ENCODE data around the gene HOXA7.

The HOXA7 gene

GRCh38 chr7:27134392-27134791 is 22.1 kb downstream of the HOXA7 start:
- Histone ChIP-seq H3K9me3 (ENCODE audit: control insufficient read depth, low read length) (no peaks in the 10 kb centered on the region), H3K27ac (ENCODE audit: low read depth, low read length, severe bottlenecking) (no peak overlapping the region), H3K4me3 (ENCODE audit: extremely low read depth, insufficient read depth, low read length, poor library complexity, severe bottlenecking) (no peak overlapping the region), H3K36me3 (ENCODE audit: control insufficient read depth, insufficient read depth, low read length) (no peaks in the 10 kb centered on the region), H3K4me1 (ENCODE audit: control insufficient read depth, insufficient read depth, low read length, poor library complexity, severe bottlenecking) (peaks cover 6% of the 10 kb centered on the region)
- 14 to 33% methylated on average over 2 of the region's 2 CpGs for WGBS, 2 experiments (ENCODE audit: insufficient coverage in 2 of 2)

GRCh38 chr7:27133409-27134231 is 22.9 kb downstream of the HOXA7 start:
- WGBS, 2 experiments (ENCODE audit: insufficient coverage in 2 of 2), result 11% methylated on average over 12 of the region's 18 CpGs
- Histone ChIP-seq H3K4me3 (ENCODE audit: extremely low read depth, insufficient read depth, low read length, poor library complexity, severe bottlenecking) (no peak overlapping the region), H3K4me1 (ENCODE audit: control insufficient read depth, insufficient read depth, low read length, poor library complexity, severe bottlenecking) (peaks cover 6% of the 10 kb centered on the region), H3K27ac (ENCODE audit: low read depth, low read length, severe bottlenecking) (peak overlapping the region; percentile 5), H3K36me3 (ENCODE audit: control insufficient read depth, insufficient read depth, low read length) (no peaks in the 10 kb centered on the region), H3K9me3 (ENCODE audit: control insufficient read depth, low read length) (no peaks in the 10 kb centered on the region)

GRCh38 chr7:27132978-27133377 is 23.5 kb downstream of the HOXA7 start:
- Histone ChIP-seq H3K9me3 (ENCODE audit: control insufficient read depth, low read length) (no peaks in the 10 kb centered on the region), H3K36me3 (ENCODE audit: control insufficient read depth, insufficient read depth, low read length) (no peaks in the 10 kb centered on the region), H3K27ac (ENCODE audit: low read depth, low read length, severe bottlenecking) (no peak overlapping the region), H3K4me3 (ENCODE audit: extremely low read depth, insufficient read depth, low read length, poor library complexity, severe bottlenecking) (no peak overlapping the region), H3K4me1 (ENCODE audit: control insufficient read depth, insufficient read depth, low read length, poor library complexity, severe bottlenecking) (peaks cover 6% of the 10 kb centered on the region)
- WGBS, 2 experiments (ENCODE audit: insufficient coverage in 2 of 2), result 6 to 31% methylated on average over 2 to 6 of the region's 6 CpGs

- WGBS, 2 experiments (ENCODE audit: insufficient coverage in 2 of 2), result 0 to 45% methylated on average over 1 to 2 of the region's 2 CpGs
- Histone ChIP-seq H3K9me3 (ENCODE audit: control insufficient read depth, low read length) (no peaks in the 10 kb centered on the region), H3K4me1 (ENCODE audit: control insufficient read depth, insufficient read depth, low read length, poor library complexity, severe bottlenecking) (peaks cover 6% of the 10 kb centered on the region), H3K27ac (ENCODE audit: low read depth, low read length, severe bottlenecking) (no peak overlapping the region), H3K36me3 (ENCODE audit: control insufficient read depth, insufficient read depth, low read length) (no peaks in the 10 kb centered on the region), H3K4me3 (ENCODE audit: extremely low read depth, insufficient read depth, low read length, poor library complexity, severe bottlenecking) (no peak overlapping the region)
These were observed 24.3 kb downstream of the HOXA7 start for GRCh38 chr7:27132214-27132613.

- no peaks in the 10 kb centered on the region for H3K36me3 ChIP-seq (ENCODE audit: control insufficient read depth, insufficient read depth, low read length)
- peak overlapping the region; percentile 35 for H3K4me3 ChIP-seq (ENCODE audit: extremely low read depth, insufficient read depth, low read length, poor library complexity, severe bottlenecking)
- no peak overlapping the region for H3K27ac ChIP-seq (ENCODE audit: low read depth, low read length, severe bottlenecking)
- no peaks in the 10 kb centered on the region for H3K9me3 ChIP-seq (ENCODE audit: control insufficient read depth, low read length)
- 6 to 15% methylated on average over 6 to 8 of the region's 12 CpGs for WGBS, 2 experiments (ENCODE audit: insufficient coverage in 2 of 2)
- peaks cover 6% of the 10 kb centered on the region for H3K4me1 ChIP-seq (ENCODE audit: control insufficient read depth, insufficient read depth, low read length, poor library complexity, severe bottlenecking)
These were observed 25.1 kb downstream of the HOXA7 start for GRCh38 chr7:27131390-27131819.

GRCh38 chr7:27130540-27131389 is 25.7 kb downstream of the HOXA7 start, which contains the start of gene HOXA4:
TSS of gene HOXA4 (minus strand) at chr7:27130757. CDS start at chr7:27130733, 24 bp downstream.
- Histone ChIP-seq H3K4me3 (ENCODE audit: extremely low read depth, insufficient read depth, low read length, poor library complexity, severe bottlenecking) (peak within 1 kb of the TSS; percentile 35), H3K27ac (ENCODE audit: low read depth, low read length, severe bottlenecking) (no peak within 1 kb of the TSS), H3K4me1 (ENCODE audit: control insufficient read depth, insufficient read depth, low read length, poor library complexity, severe bottlenecking) (peaks cover 4% of the 10 kb centered on the region), H3K9me3 (ENCODE audit: control insufficient read depth, low read length) (no peaks in the 10 kb centered on the region), H3K36me3 (ENCODE audit: control insufficient read depth, insufficient read depth, low read length) (no peaks in the 10 kb centered on the region)
- 1 to 2% methylated on average over 37 to 40 of the region's 67 CpGs for WGBS, 2 experiments (ENCODE audit: insufficient coverage in 2 of 2)

- WGBS, 2 experiments (ENCODE audit: insufficient coverage in 2 of 2), result 1 to 2% methylated on average over 49 to 50 of the region's 72 CpGs
- Histone ChIP-seq H3K4me3 (ENCODE audit: extremely low read depth, insufficient read depth, low read length, poor library complexity, severe bottlenecking) (peak overlapping the region; percentile 35), H3K36me3 (ENCODE audit: control insufficient read depth, insufficient read depth, low read length) (no peaks in the 10 kb centered on the region), H3K4me1 (ENCODE audit: control insufficient read depth, insufficient read depth, low read length, poor library complexity, severe bottlenecking) (peaks cover 2% of the 10 kb centered on the region), H3K9me3 (ENCODE audit: control insufficient read depth, low read length) (no peaks in the 10 kb centered on the region), H3K27ac (ENCODE audit: low read depth, low read length, severe bottlenecking) (no peak overlapping the region)
These were observed 26.5 kb downstream of the HOXA7 start for GRCh38 chr7:27129729-27130539.

- peaks cover 2% of the 10 kb centered on the region for H3K4me1 ChIP-seq (ENCODE audit: control insufficient read depth, insufficient read depth, low read length, poor library complexity, severe bottlenecking)
- WGBS, 2 experiments (ENCODE audit: insufficient coverage in 2 of 2), result 7 to 11% methylated on average over 14 to 24 of the region's 28 CpGs
These were observed 27.4 kb downstream of the HOXA7 start for GRCh38 chr7:27128776-27129728.

GRCh38 chr7:27128034-27128433 is 28.4 kb downstream of the HOXA7 start:
- no peaks in the 10 kb centered on the region for H3K9me3 ChIP-seq (ENCODE audit: control insufficient read depth, low read length)
- WGBS, 2 experiments (ENCODE audit: insufficient coverage in 2 of 2), result 0% methylated on average over 1 of the region's 2 CpGs
- no peak overlapping the region for H3K4me3 ChIP-seq (ENCODE audit: extremely low read depth, insufficient read depth, low read length, poor library complexity, severe bottlenecking)
- no peak overlapping the region for H3K27ac ChIP-seq (ENCODE audit: low read depth, low read length, severe bottlenecking)
- peaks cover 2% of the 10 kb centered on the region for H3K4me1 ChIP-seq (ENCODE audit: control insufficient read depth, insufficient read depth, low read length, poor library complexity, severe bottlenecking)
- H3K36me3 ChIP-seq (ENCODE audit: control insufficient read depth, insufficient read depth, low read length), result no peaks in the 10 kb centered on the region

More at GRCh38 chr7:27128776-27129728, 27.4 kb downstream of the HOXA7 start:
- no peak overlapping the region for H3K4me3 ChIP-seq (ENCODE audit: extremely low read depth, insufficient read depth, low read length, poor library complexity, severe bottlenecking)
- no peaks in the 10 kb centered on the region for H3K9me3 ChIP-seq (ENCODE audit: control insufficient read depth, low read length)
- H3K27ac ChIP-seq (ENCODE audit: low read depth, low read length, severe bottlenecking), result no peak overlapping the region
- no peaks in the 10 kb centered on the region for H3K36me3 ChIP-seq (ENCODE audit: control insufficient read depth, insufficient read depth, low read length)

Data from mesodermal cell (in vitro differentiated cells).